Heart left ventricle (tissue), 16 donors: ENCODE data around the gene DNAJB9. TPM values are rescaled to one million over a fixed set of nuclear protein-coding genes. Genes with fewer than 3 reads are reported as not detected.
"Not testable (repeated sequence)": the region's sequence is repeated elsewhere in the genome, so short reads cannot be mapped to it uniquely, and the experiment has no call there.

Experiments
- ATAC-seq, 4 donors: fragments of 200-7000 bp; cut with Tn5 transposase; one replicate each; pipeline ENCODE4 v1.9.1; 2020 to 2022; ENCODE audit warnings: moderate library complexity in 4 of 4, mild to moderate bottlenecking in 3 of 4, moderate number of reproducible peaks in 1 of 4
- DNase-seq, 5 donors: peaks; one replicate each; pipeline ENCODE4 v3.0.0-alpha.2; 2020
- H3K27ac ChIP-seq, 12 donors: fragments of 200-600 bp; sonication (generic) in 4 of 12; one replicate each; pipeline versions ENCODE4 v1.5.0 to v1.8.0; 2016 to 2022; ENCODE audit warnings: mild to moderate bottlenecking in 2 of 12
- H3K27me3 ChIP-seq, 9 donors: fragments of 200-600 bp; sonication (generic) in 2 of 9; one replicate each; pipeline versions ENCODE4 v1.5.1 to v1.8.0; 2016 to 2022; ENCODE audit warnings: mild to moderate bottlenecking in 3 of 9
- H3K36me3 ChIP-seq, 9 donors: fragments of 200-600 bp; sonication (generic) in 2 of 9; one replicate each; pipeline versions ENCODE4 v1.5.0 to v1.8.0; 2018 to 2022; ENCODE audit warnings: mild to moderate bottlenecking in 2 of 9
- H3K4me1 ChIP-seq, 12 donors: fragments of 200-600 bp; sonication (generic) in 4 of 12; one replicate each; pipeline versions ENCODE4 v1.5.0 to v1.8.0; 2016 to 2022; ENCODE audit warnings: mild to moderate bottlenecking in 3 of 12
- H3K4me3 ChIP-seq, 12 donors: fragments of 200-600 bp; sonication (generic) in 4 of 12; one replicate each; pipeline versions ENCODE4 v1.5.0 to v1.8.0; 2017 to 2022; ENCODE audit warnings: mild to moderate bottlenecking in 9 of 12, moderate library complexity in 4 of 12
- H3K9me3 ChIP-seq, 12 donors: fragments of 200-600 bp; sonication (generic) in 4 of 12; one replicate each; pipeline versions ENCODE4 v1.5.0 to v1.8.0; 2016 to 2022; ENCODE audit warnings: mild to moderate bottlenecking in 1 of 12
- CTCF ChIP-seq, 12 donors: fragments of 200-600 bp; sonication (generic) in 4 of 12; IDR thresholded peaks; one replicate each; pipeline versions ENCODE4 v1.5.0 to v1.8.0; 2018 to 2022; ENCODE audit warnings: antibody characterized with exemption in 12 of 12, mild to moderate bottlenecking in 5 of 12
- POLR2A ChIP-seq, 2 donors: fragments of 450-650 bp; IDR thresholded peaks; one replicate each; pipeline ENCODE4 v1.6.1; 2017; ENCODE audit warnings: antibody characterized with exemption in 2 of 2, mild to moderate bottlenecking in 2 of 2, moderate library complexity in 2 of 2
- WGBS, 4 donors: extraction: QIAGEN DNeasy Blood & Tissue Kit in 2 of 4; methylation state at CpG; one replicate each; pipeline versions ENCODE4 v1.1.5 to v1.1.7; 2013 to 2018; 5-methylcytosine and 5-hydroxymethylcytosine counted together
- intact Hi-C, 10 donors: fragments of 100-400 bp; cut with DNase I; formaldehyde crosslinking; loops; one replicate each; pipeline versions ENCODE4 v1.11.1 to v1.14.2; 2022
- polyA plus RNA-seq, 2 donors: library from polyadenylated mRNA; stranded (reverse); fragments of 200-250 nt; gene quantifications; one replicate each; pipeline ENCODE4 v1.2.3, GENCODE V29; 2013
- total RNA-seq, 9 donors: library from RNA; depleted of rRNA in 2 of 9; stranded (reverse); fragments of >200 nt in 2 of 9; fragmentation: NEBNext Ultra II Directional in 3 of 9; extraction: Animal tissue kit (Norgen Biotek cat#: 25700) in 3 of 9; gene quantifications; one replicate each; pipeline versions ENCODE4 v1.1.0 to v1.2.4, GENCODE V29; 2016 to 2023
- donor health status: ischemic (EF 13 %, LVEDD 7.1; RV severe dilation, severe dysfunction).
- donor health status: healthy with polysubstance abuse.
- donor health status: DM: no; HTN: yes; CAD: no.
- donor health status: DM: no; HTN: no; CAD: no.
- donor health status: ischemic (EF 25% LVEDD 6.9; RV normal size, moderate dysfunction).
- donor health status: ischemic (EF 25% LVEDD 5.7; RV mildly dilated, moderate dysfunction).
- donor health status: healthy.
- donor health status: DM: yes; HTN: yes; CAD: no.
- donor health status: ischemic (EF 35%, LVEDD 5.7; RV mildly dilated, moderate dysfunction).
- donor health status: nonischemic (EF 11% LVEDD 7.7; RV severe dilation, severe dysfunction).
- donor health status: DM: yes; HTN: yes; CAD: no.
- donor health status: PGD.
- donor health status: ischemic (EF 29% LVEDD 5.4; RV normal size, mild dysfunction).
- donor health status: nonischemic (EF 23%, LVEDD 6.1; RV moderate dilation, normal function).

The DNAJB9 gene
- total and polyA plus RNA-seq, 11 donors, result 15.1 to 105 (median 51.5) TPM

GRCh38 chr7:108541478-108541877 lies 28.2 kb upstream of the DNAJB9 start:
- 70 to 78% (median 73%) methylated on average over 2 of the region's 2 CpGs for WGBS, 4 donors
- no peak overlapping the region for H3K27ac ChIP-seq
- H3K4me1 ChIP-seq, result no peaks in the 10 kb centered on the region
- H3K27me3 ChIP-seq, result no peaks in the 10 kb centered on the region
- H3K36me3 ChIP-seq, result no peaks in the 10 kb centered on the region
- ATAC-seq, result no peak
- TF ChIP-seq POLR2A (IDR thresholded peaks at IDR 0.05) (no peak), CTCF (IDR thresholded peaks at IDR 0.05) (no peak)
- no peak for DNase-seq
- H3K4me3 ChIP-seq, result no peak overlapping the region
- intact Hi-C loops, result no loop called here
- no peaks in the 10 kb centered on the region for H3K9me3 ChIP-seq

GRCh38 chr7:108548141-108548896 lies 21.4 kb upstream of the DNAJB9 start:
- H3K36me3 ChIP-seq, H3K9me3 ChIP-seq, H3K4me1 ChIP-seq, H3K27me3 ChIP-seq, DNase-seq, intact Hi-C loops, H3K4me3 ChIP-seq, H3K27ac ChIP-seq, ATAC-seq: not testable (repeated sequence)
- 58 to 80% (median 71%) methylated on average over 2 of the region's 2 CpGs for WGBS, 4 donors

GRCh38 chr7:108556665-108557064 lies 13.0 kb upstream of the DNAJB9 start:
- intact Hi-C loops, result not testable (repeated sequence)

GRCh38 chr7:108557191-108557590 lies 12.5 kb upstream of the DNAJB9 start:
- Histone ChIP-seq H3K9me3 (peaks cover 0 to 29% (median 14%) of the 10 kb centered on the region in 12 donors), H3K4me3 (no peak overlapping the region), H3K27ac (no peak overlapping the region), H3K36me3 (peaks cover 0 to 7% (median 0%) of the 10 kb centered on the region in 9 donors), H3K27me3 (no peaks in the 10 kb centered on the region), H3K4me1 (peaks cover 0 to 6% (median 0%) of the 10 kb centered on the region in 12 donors)
- intact Hi-C loops, result no loop called here
- 97 to 99% (median 97%) methylated on average over 3 of the region's 3 CpGs for WGBS, 4 donors
- ATAC-seq, result no peak
- no peak for DNase-seq
- TF ChIP-seq CTCF (IDR thresholded peaks at IDR 0.05), result no peak
- TF ChIP-seq POLR2A (IDR thresholded peaks at IDR 0.05), result no peak

More at GRCh38 chr7:108556665-108557064, 13.0 kb upstream of the DNAJB9 start:
- H3K27me3 ChIP-seq, H3K27ac ChIP-seq, H3K4me1 ChIP-seq, H3K4me3 ChIP-seq, ATAC-seq, DNase-seq, H3K36me3 ChIP-seq: not testable (repeated sequence)
- H3K9me3 ChIP-seq, result peaks cover 0 to 29% (median 14%) of the 10 kb centered on the region in 12 donors

- Histone ChIP-seq H3K4me1 (peaks cover 0 to 6% (median 0%) of the 10 kb centered on the region in 12 donors), H3K4me3 (no peak overlapping the region), H3K27ac (no peak overlapping the region), H3K9me3 (peaks cover 0 to 29% (median 14%) of the 10 kb centered on the region in 12 donors), H3K27me3 (no peaks in the 10 kb centered on the region), H3K36me3 (peaks cover 0 to 11% (median 0%) of the 10 kb centered on the region in 9 donors)
- intact Hi-C loops, result no loop called here
- no peak for ATAC-seq
- 95 to 100% (median 99%) methylated on average over 1 of the region's 1 CpG for WGBS, 4 donors
- no peak for DNase-seq
- TF ChIP-seq POLR2A (IDR thresholded peaks at IDR 0.05) (no peak), CTCF (IDR thresholded peaks at IDR 0.05) (no peak)
These were observed 12.1 kb upstream of the DNAJB9 start for GRCh38 chr7:108557617-108558016.
